Brain microvascular endothelial cell (primary cell): Measurements from ENCODE around the gene PACRG.

ENCODE experiments used
- DNase-seq: peaks from one replicate; pipeline ENCODE4 v3.0.0-alpha.2; 2020
- H3K27ac ChIP-seq: fragments of 250-450 bp; sonication (Bioruptor Pico); 2 replicates; pipeline ENCODE4 v1.5.1; 2020; ENCODE audit warnings: mild to moderate bottlenecking, moderate library complexity
- H3K27me3 ChIP-seq: fragments of 250-450 bp; sonication (Bioruptor Pico); replicated peaks from 2 replicates; pipeline ENCODE4 v1.5.1; 2020; ENCODE audit warnings: mild to moderate bottlenecking
- H3K36me3 ChIP-seq: fragments of 250-450 bp; sonication (Bioruptor Pico); replicated peaks from 2 replicates; pipeline ENCODE4 v1.5.1; 2020; ENCODE audit warnings: mild to moderate bottlenecking
- H3K4me3 ChIP-seq: 2 replicates; pipeline ENCODE4 v1.5.1; 2011; ENCODE audit warnings: low read depth, mild to moderate bottlenecking, control low read depth, low read length, moderate library complexity
- CTCF ChIP-seq: IDR thresholded peaks from 2 replicates; pipeline ENCODE4 v1.5.1; 2011; ENCODE audit warnings: low read depth, mild to moderate bottlenecking, moderate library complexity, low read length, control low read depth, inconsistent platforms; ENCODE audit errors: missing control alignments
- in situ Hi-C: cut with HindIII; loops from 2 replicates; pipeline ENCODE4 v1.10.0; 2017; ENCODE audit warnings: low sequenced_read_pairs, low pct_ligation_motif_present

Gene PACRG

GRCh38 chr6:163162007-163162873 is 434.5 kb downstream of the PACRG start:
- H3K4me3 ChIP-seq: no peak overlapping the region
- TF ChIP-seq CTCF: no peak

GRCh38 chr6:163162874-163163213 is 435.1 kb downstream of the PACRG start:
- Histone ChIP-seq H3K4me3 (no peak overlapping the region), H3K27ac (no peak overlapping the region), H3K36me3 (no peaks in the 10 kb centered on the region), H3K27me3 (no peaks in the 10 kb centered on the region)
- no peak for DNase-seq
- no peak for TF ChIP-seq CTCF
- in situ Hi-C loops: no loop called here

More at GRCh38 chr6:163162007-163162873, 434.5 kb downstream of the PACRG start:
- in situ Hi-C loops: no loop called here
- H3K27me3 ChIP-seq: no peaks in the 10 kb centered on the region
- DNase-seq: no peak
- H3K36me3 ChIP-seq: no peaks in the 10 kb centered on the region
- no peak overlapping the region for H3K27ac ChIP-seq

- no peak for DNase-seq
- in situ Hi-C loops: no loop called here
- no peaks in the 10 kb centered on the region for H3K27me3 ChIP-seq
- H3K27ac ChIP-seq: no peak overlapping the region
- H3K36me3 ChIP-seq: no peaks in the 10 kb centered on the region
- TF ChIP-seq CTCF: no peak
- H3K4me3 ChIP-seq: no peak overlapping the region
These were observed 436.6 kb downstream of the PACRG start for GRCh38 chr6:163164175-163164900.

GRCh38 chr6:163165155-163165910 is 437.6 kb downstream of the PACRG start:
- H3K36me3 ChIP-seq: no peaks in the 10 kb centered on the region
- H3K27ac ChIP-seq: no peak overlapping the region
- no peak for TF ChIP-seq CTCF
- no peaks in the 10 kb centered on the region for H3K27me3 ChIP-seq
- no peak overlapping the region for H3K4me3 ChIP-seq
- in situ Hi-C loops: no loop called here
- no peak for DNase-seq

- H3K27ac ChIP-seq: no peak overlapping the region
- no peak for TF ChIP-seq CTCF
- no peaks in the 10 kb centered on the region for H3K36me3 ChIP-seq
- in situ Hi-C loops: no loop called here
- H3K27me3 ChIP-seq: no peaks in the 10 kb centered on the region
- no peak overlapping the region for H3K4me3 ChIP-seq
- no peak for DNase-seq
These were observed 438.1 kb downstream of the PACRG start for GRCh38 chr6:163165922-163166321.
